Keratinocyte (primary cell): Measurements from ENCODE around the gene ARPP19. TPM values are rescaled to one million over a fixed set of nuclear protein-coding genes. Genes with fewer than 3 reads are reported as not detected.

ENCODE experiments used
- DNase-seq: peaks from one replicate; pipeline ENCODE4 v3.0.0-alpha.2; 2011; ENCODE audit warnings: low read depth, missing footprints, low spot score
- FAIRE-seq: peaks from 2 replicates; lab custom pipeline; 2011; peaks lifted over from hg19 to GRCh38; lab: Jason Lieb, UNC
- H2AFZ ChIP-seq: 2 replicates; pipeline ENCODE4 v1.6.0; 2012; ENCODE audit warnings: low read length, control low read depth, inconsistent platforms; ENCODE audit not compliant: control insufficient read depth
- H3K27ac ChIP-seq: 2 replicates; pipeline ENCODE4 v1.5.1; 2011; ENCODE audit warnings: low read length; ENCODE audit not compliant: control insufficient read depth, insufficient read depth
- H3K27me3 ChIP-seq: 3 replicates; pipeline ENCODE4 v1.6.0; 2011; ENCODE audit warnings: low read length; ENCODE audit not compliant: control insufficient read depth, insufficient read depth; ENCODE audit errors: extremely low read depth
- H3K36me3 ChIP-seq, 2 experiments: 2 replicates in 1 of 2; 3 replicates in 1 of 2; pipeline ENCODE4 v1.5.1; 2011; ENCODE audit warnings: low read length in 2 of 2, mild to moderate bottlenecking in 1 of 2; ENCODE audit not compliant: control insufficient read depth in 2 of 2, insufficient read depth in 2 of 2; ENCODE audit errors: extremely low read depth in 1 of 2
- H3K4me1 ChIP-seq: 3 replicates; pipeline ENCODE4 v1.5.1; 2011; ENCODE audit warnings: low read length; ENCODE audit not compliant: control insufficient read depth, insufficient read depth; ENCODE audit errors: extremely low read depth
- H3K4me2 ChIP-seq: 3 replicates; pipeline ENCODE4 v1.6.0; 2011; ENCODE audit warnings: low read depth, low read length; ENCODE audit not compliant: control insufficient read depth, insufficient read depth; ENCODE audit errors: extremely low read depth
- H3K4me3 ChIP-seq, 3 experiments: fragments of 200-600 bp in 1 of 3; sonication (generic) in 1 of 3; 2 replicates in 2 of 3; 3 replicates in 1 of 3; pipeline ENCODE4 v1.5.1; 2011 to 2016; ENCODE audit warnings: low read length in 3 of 3, mild to moderate bottlenecking in 3 of 3, control low read depth in 2 of 3, inconsistent platforms in 1 of 3, low read depth in 1 of 3, mixed read lengths in 1 of 3, mixed run types in 1 of 3, moderate library complexity in 1 of 3; ENCODE audit not compliant: control insufficient read depth in 2 of 3, insufficient read depth in 2 of 3; ENCODE audit errors: extremely low read depth in 1 of 3
- H3K79me2 ChIP-seq: 2 replicates; pipeline ENCODE4 v1.6.0; 2012; ENCODE audit warnings: low read length; ENCODE audit not compliant: control insufficient read depth, insufficient read depth
- H3K9ac ChIP-seq: 3 replicates; pipeline ENCODE4 v1.6.0; 2011; ENCODE audit warnings: low read length; ENCODE audit not compliant: control insufficient read depth, insufficient read depth; ENCODE audit errors: extremely low read depth
- H3K9me1 ChIP-seq: 3 replicates; pipeline ENCODE4 v1.6.0; 2011; ENCODE audit warnings: low read length; ENCODE audit not compliant: control insufficient read depth, insufficient read depth; ENCODE audit errors: extremely low read depth
- H3K9me3 ChIP-seq: 2 replicates; pipeline ENCODE4 v1.5.1; 2012; ENCODE audit warnings: low read depth, low read length; ENCODE audit not compliant: control insufficient read depth
- H4K20me1 ChIP-seq: 3 replicates; pipeline ENCODE4 v1.6.0; 2011; ENCODE audit warnings: low read length; ENCODE audit not compliant: control insufficient read depth, insufficient read depth; ENCODE audit errors: extremely low read depth
- CTCF ChIP-seq, 3 experiments: IDR thresholded peaks in 1 of 3; conservative IDR thresholded peaks in 1 of 3; optimal IDR thresholded peaks in 1 of 3; 2 replicates in 2 of 3; 3 replicates in 1 of 3; pipeline versions ENCODE3 to v1.5.1; 2011; ENCODE audit warnings: low read length in 3 of 3, mild to moderate bottlenecking in 3 of 3, moderate library complexity in 2 of 3, control low read depth in 1 of 3, inconsistent platforms in 1 of 3; ENCODE audit not compliant: insufficient read depth in 2 of 3; ENCODE audit errors: extremely low read depth in 1 of 3
- EZH2 ChIP-seq: IDR thresholded peaks from one replicate; pipeline ENCODE4 v1.6.1; 2012; ENCODE audit warnings: inconsistent platforms, mild to moderate bottlenecking, low read length, moderate library complexity
- dilution Hi-C: fragments of 300-500 bp; cut with MboI; formaldehyde crosslinking; loops from one replicate; pipeline ENCODE4 v1.7.0; 2020; ENCODE audit warnings: low sequenced_read_pairs; ENCODE audit not compliant: extremely low pct_ligation_motif_present
- polyA plus RNA-seq, 5 experiments: library from polyadenylated mRNA; depleted of rRNA in 3 of 5; stranded (reverse) in 3 of 5; stranded (forward) in 1 of 5; unstranded in 1 of 5; fragments of >200 nt; gene quantifications; 1 replicate in 1 of 5; 2 replicates in 3 of 5; 3 replicates in 1 of 5; pipeline versions ENCODE4 v1.2.1 to v1.2.3, GENCODE V29; 2011 to 2012; ENCODE audit warnings: missing spikeins in 2 of 5, low read depth in 1 of 5, low replicate concordance in 1 of 5

ARPP19 gene
- polyA plus RNA-seq, 1 donor (not counting 4 experiments of a cell fraction or from before 2014, with no cell fraction given): 128 TPM

DNA sequence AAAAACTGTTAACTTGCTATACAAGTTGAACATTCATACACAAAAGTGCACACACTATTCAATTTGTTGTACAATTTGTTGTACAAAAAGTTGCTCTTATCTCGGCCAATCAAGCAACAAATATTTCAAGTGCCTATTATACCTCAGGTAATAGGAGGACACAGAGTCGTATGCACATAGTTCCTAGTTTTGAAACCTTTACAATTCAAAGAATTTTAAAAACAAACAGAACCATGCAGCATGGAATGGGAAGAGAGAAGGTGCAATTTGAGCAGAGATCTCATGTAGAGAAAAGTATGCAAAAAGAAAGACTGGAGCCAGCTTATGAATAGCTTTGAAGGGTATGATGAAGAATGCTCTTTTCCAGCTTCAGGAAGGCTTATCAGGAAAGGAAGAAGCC is 46.5 kb upstream of the ARPP19 start:
- TF ChIP-seq EZH2 (no peak), CTCF (optimal IDR thresholded peaks at IDR 0.05 in 1 of 3, IDR thresholded peaks at IDR 0.05 in 1 of 3, conservative IDR thresholded peaks at IDR 0.05 in 1 of 3; ENCODE audit: extremely low read depth in 1 of 3, insufficient read depth in 2 of 3, low read length in 3 of 3) (no peak)
- Histone ChIP-seq H3K36me3 (peaks cover 0 to 7% of the 10 kb centered on the region in 2 experiments), H3K4me1 (no peaks in the 10 kb centered on the region), H3K9me1 (no peaks in the 10 kb centered on the region), H3K9ac (no peak overlapping the region), H3K27me3 (no peaks in the 10 kb centered on the region), H3K9me3 (no peaks in the 10 kb centered on the region), H3K4me2 (no peak overlapping the region), H3K4me3 (no peak overlapping the region), H4K20me1 (no peaks in the 10 kb centered on the region), H3K27ac (no peak overlapping the region), H2AFZ (no peak overlapping the region), H3K79me2 (no peaks in the 10 kb centered on the region)
- DNase-seq (no peak), FAIRE-seq (no peak)
- dilution Hi-C loops: no loop called here

DNA sequence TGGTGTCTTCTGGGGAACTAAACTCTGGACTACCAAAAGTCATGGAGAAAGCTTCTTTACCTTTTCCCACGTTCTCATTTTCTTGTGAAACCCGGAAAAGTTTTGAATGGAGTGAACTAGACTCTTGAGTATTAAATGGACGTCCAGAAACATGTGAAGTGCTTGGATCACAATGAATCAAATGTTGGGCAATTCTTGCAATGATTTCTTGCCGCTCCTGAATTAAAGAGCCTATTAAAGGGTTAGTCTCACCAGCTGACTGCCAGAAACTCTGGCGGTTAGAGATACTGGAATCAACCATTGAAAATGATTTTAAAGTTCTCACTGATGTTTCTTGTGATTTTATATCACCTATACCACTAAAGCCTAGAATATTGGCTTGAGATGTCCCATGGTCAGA is 40.8 kb upstream of the ARPP19 start:
- H3K4me2 ChIP-seq: no peak overlapping the region
- DNase-seq (no peak), FAIRE-seq (no peak)
- no peaks in the 10 kb centered on the region for H4K20me1 ChIP-seq
- H3K27me3 ChIP-seq: no peaks in the 10 kb centered on the region
- H2AFZ ChIP-seq: no peak overlapping the region
- no peak overlapping the region for H3K4me3 ChIP-seq
- dilution Hi-C loops: no loop called here
- TF ChIP-seq EZH2 (no peak), CTCF (optimal IDR thresholded peaks at IDR 0.05 in 1 of 3, IDR thresholded peaks at IDR 0.05 in 1 of 3, conservative IDR thresholded peaks at IDR 0.05 in 1 of 3; ENCODE audit: extremely low read depth in 1 of 3, insufficient read depth in 2 of 3, low read length in 3 of 3) (no peak)
- no peaks in the 10 kb centered on the region for H3K9me1 ChIP-seq
- peaks cover 0 to 6% of the 10 kb centered on the region in 2 experiments for H3K36me3 ChIP-seq
- H3K27ac ChIP-seq: no peak overlapping the region
- no peaks in the 10 kb centered on the region for H3K9me3 ChIP-seq
- H3K9ac ChIP-seq: no peak overlapping the region
- H3K79me2 ChIP-seq: no peaks in the 10 kb centered on the region
- no peaks in the 10 kb centered on the region for H3K4me1 ChIP-seq
